Kidney tubule cell (primary cell): ENCODE data around the gene SIPA1L3.
"Not testable (repeated sequence)": the region's sequence is repeated elsewhere in the genome, so short reads cannot be mapped to it uniquely, and the experiment has no call there.

ENCODE experiments used
- DNase-seq: peaks from one replicate; pipeline ENCODE4 v3.0.0-alpha.2; 2018; ENCODE audit warnings: low spot score

Gene SIPA1L3

GRCh38 chr19:38020311-38020710 is 113.3 kb downstream of the SIPA1L3 start:
- no peak for DNase-seq

GRCh38 chr19:38021352-38021751 is 114.3 kb downstream of the SIPA1L3 start:
- peak; percentile 67 for DNase-seq

GRCh38 chr19:38022791-38023670 is 116.0 kb downstream of the SIPA1L3 start:
- peak; percentile 58 for DNase-seq

- no peak for DNase-seq
Measured at GRCh38 chr19:38023671-38024541, 116.9 kb downstream of the SIPA1L3 start.

- no peak for DNase-seq
Measured at GRCh38 chr19:38024992-38025908, 118.2 kb downstream of the SIPA1L3 start.

- no peak for DNase-seq
Measured at GRCh38 chr19:38025909-38026307, 118.9 kb downstream of the SIPA1L3 start.

GRCh38 chr19:38028913-38029510 is 122.0 kb downstream of the SIPA1L3 start:
- DNase-seq, result no peak

GRCh38 chr19:38030001-38030400 is 123.0 kb downstream of the SIPA1L3 start:
- DNase-seq, result not testable (repeated sequence)

- DNase-seq, result peak; percentile 26
Measured at GRCh38 chr19:38030686-38031422, 123.8 kb downstream of the SIPA1L3 start.

GRCh38 chr19:38031423-38031770 is 124.4 kb downstream of the SIPA1L3 start:
- DNase-seq, result peak; percentile 92

- peak; percentile 74 for DNase-seq
Measured at GRCh38 chr19:38032151-38032550, 125.1 kb downstream of the SIPA1L3 start.

- peak; percentile 24 for DNase-seq
Measured at GRCh38 chr19:38032951-38033350, 125.9 kb downstream of the SIPA1L3 start.

- DNase-seq, result peak; percentile 55
Measured at GRCh38 chr19:38033658-38034491, 126.9 kb downstream of the SIPA1L3 start.

GRCh38 chr19:38034492-38034860 is 127.5 kb downstream of the SIPA1L3 start:
- peak; percentile 77 for DNase-seq

GRCh38 chr19:38035515-38036495 is 128.8 kb downstream of the SIPA1L3 start:
- DNase-seq, result peak; percentile 83

- DNase-seq, result no peak
Measured at GRCh38 chr19:38036707-38037611, 130.0 kb downstream of the SIPA1L3 start.

- DNase-seq, result peak; percentile 86
Measured at GRCh38 chr19:38039966-38040365, 133.0 kb downstream of the SIPA1L3 start.

GRCh38 chr19:38042132-38042531 is 135.1 kb downstream of the SIPA1L3 start:
- DNase-seq, result no peak
